ENCODE measurements around the gene NVL.
"Not testable (repeated sequence)": the region's sequence is repeated elsewhere in the genome, so short reads cannot be mapped to it uniquely, and the experiment has no call there.

Gene NVL

DNA sequence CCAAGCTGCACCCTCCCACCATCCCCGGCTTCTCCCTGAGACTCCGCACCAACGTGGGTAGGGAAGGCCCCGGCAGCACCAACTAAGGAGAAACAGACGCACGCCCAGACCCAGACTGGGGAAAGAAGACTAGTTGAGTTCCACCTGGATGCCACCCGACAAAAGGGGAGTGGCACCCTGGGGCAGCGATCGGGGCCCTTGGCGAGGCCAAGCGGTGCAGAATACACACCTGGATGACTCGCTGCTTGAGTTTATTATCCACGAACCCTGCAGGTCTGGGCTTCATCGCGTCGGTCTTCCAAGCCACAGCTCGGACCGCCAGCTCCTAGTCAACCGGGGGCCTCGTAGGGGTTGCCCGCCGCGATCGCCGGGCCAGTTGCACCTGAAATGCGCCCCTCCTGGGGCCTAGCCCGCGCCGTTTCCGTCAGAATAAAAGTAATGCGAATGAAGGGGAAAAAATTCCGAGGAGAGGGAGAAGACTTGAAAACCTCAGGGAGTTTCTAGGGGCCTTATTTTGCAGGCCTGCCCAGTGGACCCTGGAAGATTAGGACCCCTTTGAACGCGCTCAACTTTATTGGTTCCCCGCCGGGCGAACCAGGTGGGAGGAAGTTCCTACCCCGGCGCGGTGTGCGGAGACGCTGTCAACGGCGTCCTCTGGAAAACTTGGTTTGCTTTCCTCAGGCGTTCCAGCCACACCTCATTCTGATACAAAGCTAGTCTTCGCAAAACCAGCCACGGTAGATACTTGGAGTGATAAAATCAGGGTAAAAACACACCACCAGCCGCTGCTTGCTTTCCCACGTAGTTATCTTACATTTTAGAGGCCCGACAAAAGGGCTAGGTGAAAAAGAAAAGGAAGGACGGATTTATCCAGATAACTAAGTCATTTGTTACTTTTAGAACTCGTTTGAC, at the start of gene NVL:
Gene NVL (minus strand): TSS at position 331 of the 912 bp plus-strand sequence. CDS start 45 bp downstream, at position 286.
- peak; percentile 88 for DNase-seq (ENCODE audit: low spot score)

DNA sequence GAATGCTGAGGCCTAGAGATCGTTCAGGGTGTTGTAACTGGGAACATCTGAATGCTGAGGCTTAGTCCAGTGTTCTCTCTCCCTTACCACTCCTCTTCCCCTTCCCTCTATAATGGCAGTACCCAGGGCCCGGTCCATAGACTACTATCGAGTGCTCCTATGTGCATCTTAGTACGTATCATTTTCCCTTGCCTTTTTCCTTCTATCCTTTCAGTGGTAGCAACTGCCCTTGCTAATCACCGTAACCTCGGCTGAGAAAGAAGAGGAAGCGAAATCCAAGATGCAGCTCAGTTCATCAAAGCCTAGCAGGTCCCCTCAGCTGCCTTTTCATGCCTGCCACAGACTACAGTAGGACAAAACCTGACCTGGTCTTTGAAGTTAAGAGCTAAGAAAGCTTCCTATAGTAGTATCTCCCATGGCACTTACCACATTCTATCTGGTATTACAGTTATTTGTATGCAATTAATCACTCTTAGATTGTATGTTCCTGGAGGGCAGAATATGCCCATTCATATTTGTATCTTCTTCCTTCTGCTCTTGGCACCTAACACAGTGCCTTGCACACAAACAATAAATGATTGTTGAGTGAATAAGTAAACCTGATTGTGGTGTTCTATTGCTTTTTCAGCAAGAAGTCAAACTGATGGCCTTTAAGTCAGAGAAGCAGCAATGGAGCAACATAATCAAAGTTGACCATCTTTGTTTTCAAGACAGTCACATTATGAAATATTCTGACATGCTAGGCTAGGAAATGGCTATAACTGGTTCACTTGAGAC, 49.1 kb upstream of the NVL start:
- no peak for DNase-seq (ENCODE audit: low spot score)

DNA sequence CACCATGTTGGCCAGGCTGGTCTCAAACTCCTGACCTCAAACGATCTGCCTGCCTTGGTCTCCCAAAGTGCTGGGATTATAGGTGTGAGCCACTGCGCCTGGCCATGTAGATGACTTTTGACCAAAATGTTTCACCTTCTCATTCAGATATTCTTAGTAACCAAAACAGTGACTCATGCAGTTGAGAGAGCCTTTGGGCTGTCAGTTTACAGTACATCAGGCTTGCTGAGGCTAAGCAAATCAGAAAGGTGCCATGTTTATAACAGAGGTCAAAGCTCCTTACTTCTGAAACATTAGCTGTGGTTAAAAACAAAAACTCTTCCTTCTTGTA, 47.7 kb upstream of the NVL start:
- DNase-seq (ENCODE audit: low spot score), result no peak

DNA sequence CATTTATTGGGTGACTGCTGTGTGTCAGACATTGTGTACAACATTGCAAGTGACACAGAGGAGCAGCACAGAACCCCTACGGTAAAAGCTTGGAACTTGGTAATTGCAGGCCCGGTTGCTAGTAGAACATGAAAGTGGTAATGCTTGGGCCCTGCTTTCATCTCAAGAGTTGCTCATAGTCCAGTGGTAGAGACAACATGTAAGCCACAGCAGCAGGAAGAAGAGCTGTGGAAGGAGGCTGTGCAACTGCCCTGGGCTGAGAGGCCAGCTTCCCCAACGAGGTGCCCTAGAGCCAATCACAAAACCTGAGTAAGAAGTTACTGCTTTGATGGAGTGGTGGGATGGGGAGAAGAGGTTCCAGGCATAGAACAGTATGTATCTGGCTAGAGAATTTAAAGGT, 45.1 kb upstream of the NVL start:
- DNase-seq (ENCODE audit: low spot score), result no peak

DNA sequence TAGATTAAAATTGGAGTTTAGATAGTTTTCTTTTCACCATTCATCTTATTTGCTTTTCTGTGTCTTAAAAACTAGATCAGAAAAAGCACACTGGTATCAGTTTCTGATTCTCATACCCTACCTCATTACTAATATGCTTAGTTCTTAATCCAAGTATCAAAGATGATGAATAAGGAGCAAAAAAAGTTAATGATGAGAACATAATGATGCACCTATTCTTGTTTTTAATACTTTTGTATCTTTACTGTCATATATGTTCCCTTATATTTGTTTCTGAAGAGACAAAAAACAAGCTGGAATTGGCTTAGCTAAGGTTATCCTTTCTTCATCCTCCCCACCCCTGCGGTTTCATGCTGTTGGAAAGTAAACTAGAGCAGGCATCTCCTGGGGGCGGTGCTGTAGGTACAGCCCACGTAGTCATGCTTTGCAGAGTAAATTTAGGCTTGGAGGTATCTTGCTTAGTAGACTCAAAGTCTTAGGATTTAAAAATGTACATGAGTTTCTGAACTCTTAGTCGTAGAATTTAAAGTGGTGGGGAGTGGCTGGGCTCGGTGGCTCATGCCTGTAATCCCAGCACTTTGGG, 43.1 kb upstream of the NVL start:
- DNase-seq (ENCODE audit: low spot score), result no peak

DNA sequence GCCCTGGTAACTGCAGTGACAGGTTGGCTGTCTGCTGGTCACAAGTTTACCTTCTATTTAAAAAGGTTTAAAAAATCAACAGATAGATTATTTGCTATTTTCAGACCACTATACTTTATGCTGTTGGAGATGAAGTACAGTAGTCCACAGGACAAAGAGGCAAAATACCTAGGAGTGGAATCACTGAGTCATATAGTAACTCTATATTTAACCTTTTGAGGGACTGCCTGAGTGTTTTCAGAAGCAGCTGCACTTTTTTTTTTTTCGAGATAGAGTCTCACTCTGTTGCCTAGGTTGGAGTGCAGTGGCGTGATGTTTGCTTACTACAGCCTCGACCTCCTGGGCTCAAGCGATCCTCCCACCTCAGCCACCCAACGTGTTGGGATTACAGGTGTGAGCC, 38.4 kb upstream of the NVL start:
- no peak for DNase-seq (ENCODE audit: low spot score)

DNA sequence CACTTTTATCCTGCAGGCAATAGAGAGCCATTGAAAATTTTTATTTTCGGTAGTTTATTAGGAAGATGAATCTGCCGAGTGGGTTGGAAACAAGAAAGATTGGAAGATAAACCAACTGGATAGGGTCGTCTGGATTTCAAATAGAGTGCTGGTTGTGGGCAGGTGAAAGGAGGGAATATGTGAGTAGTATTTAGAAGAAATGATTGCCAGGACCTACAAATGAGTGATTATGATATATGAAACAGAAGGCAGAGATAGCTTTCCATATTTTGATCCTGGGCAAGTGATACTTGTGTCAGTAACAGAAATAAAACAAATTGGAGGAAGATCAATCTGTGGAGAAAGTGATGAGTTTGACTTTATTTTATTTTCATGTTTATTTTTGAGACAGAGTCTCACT, 29.2 kb upstream of the NVL start:
- no peak for DNase-seq (ENCODE audit: low spot score)

DNA sequence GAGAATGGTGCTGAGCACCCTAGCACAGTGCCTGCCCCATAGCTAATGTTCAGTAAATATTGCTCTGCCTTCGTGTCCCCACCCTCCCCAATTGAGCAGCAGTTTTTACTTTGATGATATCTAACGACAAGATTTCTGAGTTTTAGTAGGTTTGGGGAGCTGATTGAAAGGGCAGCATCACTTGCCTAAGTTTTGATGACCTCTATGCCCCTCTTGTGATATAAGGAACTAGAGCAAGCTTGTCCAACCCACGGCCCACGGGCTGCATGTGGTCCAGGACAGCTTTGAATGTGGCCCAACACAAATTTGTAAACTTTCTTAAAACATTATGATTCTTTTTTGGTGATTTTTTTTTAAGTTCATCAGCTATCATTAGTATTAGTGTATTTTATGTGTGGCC, 28.3 kb upstream of the NVL start:
- no peak for DNase-seq (ENCODE audit: low spot score)

DNA sequence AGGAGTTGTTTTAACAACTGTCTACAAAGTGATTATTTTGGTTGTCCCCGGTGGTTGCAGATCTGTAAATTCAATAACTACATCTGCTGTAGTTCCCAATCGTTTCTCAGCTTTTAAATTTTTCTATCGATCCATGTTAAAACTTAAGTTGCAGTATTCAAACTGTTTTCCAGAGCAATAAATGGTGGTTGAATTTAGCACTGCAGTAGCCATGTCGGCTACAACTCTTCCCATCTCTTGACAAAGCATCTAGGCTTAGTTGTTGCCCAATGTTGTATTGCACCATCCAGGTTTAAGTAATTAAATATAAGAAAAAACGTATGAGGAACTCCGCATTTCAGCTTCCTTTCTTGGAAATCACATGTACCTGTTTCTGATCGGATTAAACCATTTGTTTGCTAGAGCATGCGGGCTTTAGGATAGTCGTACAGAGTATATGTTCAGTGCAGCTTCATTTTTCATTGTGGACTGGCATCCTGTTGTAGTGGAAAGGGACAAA, 27.7 kb upstream of the NVL start:
- no peak for DNase-seq (ENCODE audit: low spot score)

DNA sequence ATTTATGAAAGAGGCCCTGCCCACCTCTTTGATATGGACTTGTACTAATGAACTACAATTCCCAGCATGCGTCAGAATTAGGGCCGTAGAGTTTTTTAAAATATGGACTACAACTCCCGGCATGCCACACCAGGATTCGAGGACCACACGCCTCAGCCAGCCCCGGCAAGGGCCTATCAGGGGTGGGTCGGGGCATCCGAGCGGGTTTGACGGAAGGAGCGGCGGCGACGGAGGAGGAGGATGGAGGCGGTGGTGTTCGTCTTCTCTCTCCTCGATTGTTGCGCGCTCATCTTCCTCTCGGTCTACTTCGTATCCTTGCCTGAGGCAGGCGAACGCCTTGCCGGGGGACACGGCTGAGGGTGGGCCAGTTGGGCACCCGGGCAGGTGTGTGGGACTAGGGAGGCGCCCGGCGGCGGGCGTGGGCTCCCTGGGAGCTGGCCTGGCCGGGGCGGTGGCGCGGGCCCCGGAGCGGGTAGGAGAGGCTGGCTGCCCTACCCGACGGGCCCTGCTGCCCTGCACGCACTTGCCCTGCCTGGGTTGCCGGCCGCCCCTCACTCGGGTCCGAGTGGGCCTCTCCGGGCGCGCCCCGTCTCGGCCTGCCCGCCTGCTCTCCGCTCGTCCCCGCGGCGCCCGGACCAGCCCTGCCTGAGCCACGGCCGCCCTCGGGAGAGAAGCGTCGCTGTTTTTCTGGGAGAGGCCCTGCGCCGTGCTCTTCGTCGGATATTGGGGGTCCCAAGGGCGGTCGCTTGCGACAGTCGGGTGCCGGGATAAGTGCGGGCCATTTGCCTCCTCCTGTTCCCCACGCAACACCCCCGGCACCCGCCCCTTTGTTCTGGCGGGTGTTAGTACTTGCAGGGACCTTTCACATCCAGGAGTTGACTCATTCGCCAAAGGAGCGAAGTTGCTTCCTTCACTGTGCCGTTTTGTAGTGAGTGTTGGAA, 27.0 kb upstream of the NVL start, which contains the start of gene CNIH4:
Gene CNIH4 (plus strand): TSS at position 195 of the 941 bp plus-strand sequence. CDS start 46 bp downstream, at position 241.
- DNase-seq (ENCODE audit: low spot score), result peak; percentile 97

DNA sequence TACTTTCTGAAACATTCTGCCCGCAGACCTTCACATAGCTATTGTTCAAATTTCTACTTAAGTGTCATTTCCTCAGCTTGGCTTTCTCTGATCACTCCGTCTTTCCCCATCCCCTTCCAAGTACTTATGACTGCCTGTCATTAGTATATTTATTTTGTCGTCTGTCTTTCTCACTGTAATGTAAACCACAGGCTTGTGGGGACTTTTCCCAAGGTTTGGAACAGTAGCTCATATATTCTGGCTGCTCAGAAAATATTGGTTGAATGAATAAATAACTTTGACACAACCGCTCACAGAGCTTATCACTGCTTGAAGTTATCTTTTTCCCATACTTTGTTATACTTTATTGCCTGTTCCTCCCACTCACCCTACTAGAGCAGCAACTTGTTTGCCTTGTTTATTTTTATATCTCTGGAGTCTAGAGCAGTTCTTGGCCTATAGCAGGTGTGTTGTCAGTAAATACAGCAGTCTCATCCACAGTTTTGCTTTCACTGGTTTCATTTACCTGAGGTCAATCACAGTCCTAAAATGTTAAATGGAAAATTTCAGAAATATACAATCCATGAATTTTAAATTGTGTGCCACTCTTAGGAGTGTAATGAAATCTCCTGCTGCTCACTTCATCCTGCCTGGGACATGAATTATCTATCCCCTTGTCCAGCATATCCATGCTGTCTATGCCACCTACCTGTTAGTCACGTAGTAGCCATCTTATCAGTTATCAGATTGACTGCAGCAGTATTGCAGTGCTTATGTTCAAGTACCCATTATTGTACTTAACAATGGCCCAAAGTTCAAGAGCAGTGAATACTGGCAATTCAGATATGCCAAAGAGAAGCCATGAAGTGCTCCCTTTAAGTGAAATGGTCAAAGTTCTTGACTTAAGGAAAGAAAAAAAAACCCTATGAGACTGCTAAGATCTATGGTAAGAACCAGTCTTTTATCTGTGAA, 24.3 kb upstream of the NVL start:
- DNase-seq (ENCODE audit: low spot score), result no peak

DNA sequence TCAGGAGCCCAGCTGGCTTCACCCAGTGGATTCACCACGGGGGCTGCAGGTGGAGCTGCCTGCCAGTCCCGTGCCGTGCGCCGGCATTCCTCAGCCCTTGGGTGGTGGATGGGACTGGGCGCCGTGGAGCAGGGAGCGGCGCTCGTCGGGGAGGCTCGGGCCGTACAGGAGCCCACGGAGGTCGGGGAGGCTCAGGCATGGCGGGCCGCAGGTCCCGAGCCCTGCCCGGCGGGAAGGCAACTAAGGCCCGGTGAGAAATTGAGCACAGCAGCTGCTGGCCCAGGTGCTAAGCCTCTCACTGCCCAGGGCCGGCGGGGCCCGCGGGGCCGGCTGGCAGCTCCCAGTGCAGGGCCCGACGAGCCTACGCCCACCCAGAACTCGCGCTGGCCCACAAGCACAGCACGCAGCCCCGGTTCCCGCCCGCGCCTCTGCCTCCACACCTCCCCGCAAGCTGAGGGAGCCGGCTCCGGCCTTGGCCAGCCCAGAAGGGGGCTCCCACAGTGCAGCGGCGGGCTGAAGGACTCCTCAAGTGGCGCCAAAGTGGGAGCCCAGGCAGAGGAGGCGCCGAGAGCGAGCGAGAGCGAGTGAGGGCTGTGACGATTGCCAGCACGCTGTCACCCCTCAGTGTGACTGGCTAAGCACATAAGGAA, 22.6 kb upstream of the NVL start:
- DNase-seq (ENCODE audit: low spot score), result not testable (repeated sequence)

DNA sequence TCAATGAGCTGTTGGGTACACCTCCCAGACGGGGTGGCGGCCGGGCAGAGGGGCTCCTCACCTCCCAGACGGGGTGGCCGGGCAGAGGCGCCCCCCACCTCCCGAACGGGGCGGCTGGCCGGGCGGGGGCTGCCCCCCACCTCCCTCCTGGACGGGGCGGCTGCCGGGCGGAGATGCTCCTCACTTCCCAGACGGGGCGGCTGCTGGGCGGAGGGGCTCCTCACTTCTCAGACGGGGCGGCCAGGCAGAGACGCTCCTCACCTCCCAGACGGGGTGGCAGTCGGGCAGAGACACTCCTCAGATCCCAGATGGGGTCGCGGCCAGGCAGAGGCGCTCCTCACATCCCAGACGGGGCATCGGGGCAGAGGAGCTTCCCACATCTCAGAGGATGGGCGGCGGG, 19.7 kb upstream of the NVL start:
- DNase-seq (ENCODE audit: low spot score), result not testable (repeated sequence)

DNA sequence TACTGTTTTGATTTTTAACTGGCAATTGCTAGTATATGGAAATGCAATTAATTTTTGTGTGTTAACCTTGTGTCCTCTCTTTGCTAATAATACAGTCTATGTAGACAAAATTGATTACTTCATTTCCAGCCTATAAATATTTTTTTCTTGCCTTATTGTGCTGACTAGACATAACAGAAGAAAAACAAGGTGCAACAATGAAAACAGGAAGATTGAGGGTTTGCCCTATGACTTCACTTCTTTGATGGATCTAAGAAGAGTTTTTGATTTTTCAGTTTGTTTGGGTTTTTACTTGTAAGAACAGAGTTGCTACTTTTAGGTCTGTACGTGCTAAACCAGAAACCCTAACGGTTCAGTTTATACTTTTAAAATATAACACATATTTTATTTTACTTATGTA, 18.2 kb upstream of the NVL start:
- DNase-seq (ENCODE audit: low spot score), result no peak

DNA sequence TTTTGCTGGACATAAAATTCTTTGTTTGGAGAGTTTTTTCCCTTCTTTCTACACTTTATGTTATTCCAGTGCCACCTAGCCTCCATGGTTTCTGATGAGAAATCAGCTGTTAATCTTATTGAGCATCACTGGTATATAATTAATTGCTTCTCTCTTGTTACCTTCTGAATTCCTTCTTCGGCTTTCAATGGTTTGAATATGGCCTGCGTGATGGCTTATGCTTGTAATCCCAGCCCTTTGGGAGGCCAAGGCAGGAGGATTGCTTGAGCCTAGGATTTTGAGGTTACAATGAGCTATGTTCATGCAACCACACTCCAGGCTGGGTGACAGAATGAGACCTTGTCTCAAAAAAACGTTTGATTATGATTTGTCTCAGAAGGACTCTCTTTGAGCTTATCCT, 13.7 kb upstream of the NVL start:
- no peak for DNase-seq (ENCODE audit: low spot score)

DNA sequence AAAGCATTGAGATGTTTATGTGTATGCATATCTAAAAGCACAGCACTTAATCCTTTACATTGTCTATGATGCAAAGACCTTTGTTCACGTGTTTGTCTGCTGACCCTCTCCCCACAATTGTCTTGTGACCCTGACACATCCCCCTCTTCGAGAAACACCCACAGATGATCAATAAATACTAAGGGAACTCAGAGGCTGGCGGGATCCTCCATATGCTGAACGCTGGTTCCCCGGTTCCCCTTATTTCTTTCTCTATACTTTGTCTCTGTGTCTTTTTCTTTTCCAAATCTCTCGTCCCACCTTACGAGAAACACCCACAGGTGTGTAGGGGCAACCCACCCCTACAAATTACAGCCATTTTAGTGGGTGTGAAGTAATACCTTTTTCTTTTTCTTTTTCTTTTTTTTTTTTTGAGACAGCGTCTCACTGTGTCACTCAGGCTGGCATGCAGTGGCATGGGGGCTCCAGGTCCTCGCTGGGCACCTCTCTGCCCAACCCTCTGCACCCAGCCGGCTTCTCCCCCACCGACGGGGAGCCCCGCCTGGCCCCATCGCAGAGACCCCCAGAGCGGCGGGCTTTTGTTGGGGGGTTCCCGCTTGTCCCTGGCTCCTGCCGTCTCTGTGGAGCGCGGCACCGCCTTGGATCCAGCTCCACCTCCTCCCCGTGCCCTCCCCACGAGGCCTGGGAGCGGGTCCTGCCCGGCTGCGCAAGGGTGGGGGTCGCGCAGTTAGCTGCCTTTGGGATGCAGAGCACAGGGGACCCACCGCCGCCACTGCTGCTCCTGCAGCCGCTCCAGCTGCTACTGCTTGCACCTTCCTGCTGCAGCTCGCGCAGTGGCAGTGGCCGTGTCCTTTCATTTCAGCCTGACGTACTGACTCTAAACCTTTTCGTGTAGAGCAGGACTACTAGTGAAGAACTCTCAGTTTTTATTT, 10.7 kb upstream of the NVL start:
- peak; percentile 50 for DNase-seq (ENCODE audit: low spot score)

DNA sequence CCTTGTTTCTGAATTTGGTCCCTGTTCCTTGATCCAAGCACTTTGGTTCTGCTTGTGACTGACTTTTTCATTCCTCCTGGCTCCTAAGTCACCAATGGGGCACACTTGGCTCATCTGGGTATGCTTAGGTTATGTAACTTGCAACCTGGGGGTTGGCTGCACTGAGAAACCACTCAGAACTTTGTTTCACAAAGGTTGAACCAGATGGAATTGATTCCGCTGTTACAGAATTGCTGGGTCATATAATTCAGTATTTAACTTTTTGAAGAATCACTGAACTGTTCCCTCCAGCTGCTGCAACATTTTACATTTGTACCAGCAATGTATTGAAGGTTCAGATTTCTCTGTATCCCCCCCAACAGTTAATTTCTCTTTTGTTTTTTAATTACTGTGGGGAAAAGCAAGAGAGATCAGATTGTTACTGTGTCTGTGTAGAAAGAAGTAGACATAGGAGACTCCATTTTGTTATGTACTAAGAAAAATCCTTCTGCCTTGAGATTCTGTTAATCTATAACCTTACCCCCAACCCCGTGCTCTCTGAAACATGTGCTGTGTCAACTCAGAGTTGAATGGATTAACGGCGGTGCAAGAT, 9.6 kb upstream of the NVL start:
- DNase-seq (ENCODE audit: low spot score), result no peak

DNA sequence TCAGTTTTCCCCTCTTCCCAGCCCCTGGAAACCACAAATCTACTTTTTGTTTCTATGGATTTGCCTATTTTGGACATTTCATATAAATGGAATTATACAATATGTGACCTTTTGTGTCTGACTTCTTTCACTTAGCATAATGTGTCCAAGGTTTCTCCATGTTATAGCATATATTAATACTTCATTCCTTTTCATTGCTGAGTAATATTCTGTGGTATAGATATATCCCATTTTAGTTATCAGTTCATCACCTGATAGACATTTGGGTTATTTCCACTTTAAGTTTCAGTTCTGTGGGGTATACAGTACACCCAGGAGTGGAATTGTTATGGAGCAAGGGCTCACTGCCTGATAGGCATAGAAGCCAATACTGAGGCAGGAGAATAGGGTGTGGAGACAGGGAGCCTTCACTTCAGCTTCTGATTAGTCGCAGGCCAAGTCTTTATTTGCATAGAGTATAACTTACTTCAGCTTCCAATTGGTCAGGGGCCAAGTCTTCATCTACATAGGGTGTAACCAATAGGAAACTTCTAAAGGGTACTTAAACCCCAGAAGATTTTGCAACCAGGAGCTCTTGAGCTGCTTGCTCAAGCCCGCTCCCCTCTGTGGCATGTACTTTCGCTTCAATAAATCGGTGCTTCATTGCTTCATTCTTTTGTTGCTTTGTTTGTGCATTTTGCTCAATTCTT, 8.3 kb upstream of the NVL start:
- no peak for DNase-seq (ENCODE audit: low spot score)
